Dermis microvascular lymphatic vessel endothelial cell (primary cell): Measurements from ENCODE around the gene TRAF6. TPM values are rescaled to one million over a fixed set of nuclear protein-coding genes. Genes with fewer than 3 reads are reported as not detected.

Experiments used
- total RNA-seq: library from RNA; depleted of rRNA; stranded (reverse); fragments of >200 nt; gene quantifications from 2 replicates; pipeline ENCODE4 v1.2.1, GENCODE V29; 2014

The TRAF6 gene
- total RNA-seq, 1 donor from 2014 or later, result 7.1 TPM

Other genes starting within 250 kb of the TRAF6 start
- 12.8 and 34.6 TPM in 2 replicates for gene COMMD9, start 220.8 kb downstream of the TRAF6 start, total RNA-seq
- 5.1 and 5.4 TPM in 2 replicates for gene PRR5L, start 214.0 kb downstream of the TRAF6 start, total RNA-seq
- gene RAG1, start 57.7 kb upstream of the TRAF6 start, total RNA-seq, result 1.0 and 1.1 TPM in 2 replicates
- gene IFTAP, start 84.2 kb upstream of the TRAF6 start, total RNA-seq, result 16.3 and 16.8 TPM in 2 replicates
- not detected in 2 replicates for gene RAG2, start 88.0 kb upstream of the TRAF6 start, total RNA-seq